ENCODE results near the gene FAF1. TPM values are rescaled to one million over a fixed set of nuclear protein-coding genes. Genes with fewer than 3 reads are reported as not detected.

FAF1 gene
- total and polyA plus RNA-seq, 9 of the 15 experiments (the other 6 are each of a cell fraction or from before 2014, with no cell fraction given), result 48.7 to 225 (median 118) TPM

DNA sequence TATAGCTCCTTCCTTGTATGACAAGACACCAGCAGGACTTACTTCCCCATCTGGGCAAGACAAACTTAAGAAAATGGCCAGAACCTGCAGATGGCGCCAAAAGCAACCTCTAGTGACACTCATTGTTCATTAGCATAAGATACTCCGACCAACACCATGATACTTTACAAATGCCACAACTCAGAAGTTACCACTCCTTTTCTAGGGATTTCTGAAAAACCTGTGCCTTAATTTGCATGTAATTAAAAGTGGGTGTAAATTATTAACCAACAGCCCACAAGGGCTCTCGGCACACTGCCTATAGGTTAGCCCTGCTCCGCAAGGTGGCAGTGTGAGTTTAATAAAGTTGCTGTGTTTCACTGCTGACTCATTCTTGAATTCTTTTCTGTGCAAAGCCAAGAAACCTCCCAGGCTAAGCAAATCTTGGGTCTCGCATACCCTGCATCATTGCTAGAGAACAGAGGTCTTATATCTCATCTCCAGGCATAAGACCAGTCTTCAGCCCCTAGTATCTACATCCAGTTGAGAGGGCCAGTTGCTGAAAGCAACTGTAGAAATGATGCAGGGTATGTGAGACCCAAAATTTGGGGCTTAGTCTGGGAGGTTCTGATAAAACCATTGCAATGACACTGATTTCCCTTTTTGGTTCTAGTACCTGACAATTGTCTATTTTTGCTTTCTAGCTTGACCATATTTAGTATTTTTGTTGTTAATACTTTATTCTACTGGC lies 86.4 kb downstream of the FAF1 start (continued):
- TF ChIP-seq CHD4 (IDR thresholded peaks at IDR 0.05; ENCODE audit: insufficient read depth, insufficient replicate concordance, low read depth, low read length, poor library complexity, severe bottlenecking), result no peak
- TF ChIP-seq XRCC5 (IDR thresholded peaks at IDR 0.05; ENCODE audit: low read depth, low read length), result peak; percentile 89
- peak; percentile 99 for TF ChIP-seq ZNF766 (CRISPR knock-in tag; conservative IDR thresholded peaks at IDR 0.05)
- TF ChIP-seq, protein P1, sequence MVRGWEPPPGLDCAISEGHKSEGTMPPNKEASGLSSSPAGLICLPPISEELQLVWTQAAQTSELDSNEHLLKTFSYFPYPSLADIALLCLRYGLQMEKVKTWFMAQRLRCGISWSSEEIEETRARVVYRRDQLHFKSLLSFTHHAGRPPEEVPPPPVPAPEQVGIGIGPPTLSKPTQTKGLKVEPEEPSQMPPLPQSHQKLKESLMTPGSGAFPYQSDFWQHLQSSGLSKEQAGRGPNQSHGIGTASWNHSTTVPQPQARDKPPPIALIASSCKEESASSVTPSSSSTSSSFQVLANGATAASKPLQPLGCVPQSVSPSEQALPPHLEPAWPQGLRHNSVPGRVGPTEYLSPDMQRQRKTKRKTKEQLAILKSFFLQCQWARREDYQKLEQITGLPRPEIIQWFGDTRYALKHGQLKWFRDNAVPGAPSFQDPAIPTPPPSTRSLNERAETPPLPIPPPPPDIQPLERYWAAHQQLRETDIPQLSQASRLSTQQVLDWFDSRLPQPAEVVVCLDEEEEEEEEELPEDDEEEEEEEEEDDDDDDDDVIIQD (CRISPR knock-in tag; IDR thresholded peaks at IDR 0.05), result no peak
- no peak for TF ChIP-seq PPARD (CRISPR knock-in tag; IDR thresholded peaks at IDR 0.05)
- no peak for TF ChIP-seq MXI1 (IDR thresholded peaks at IDR 0.05; ENCODE audit: low read depth, low read length)
- TF ChIP-seq, protein P2, sequence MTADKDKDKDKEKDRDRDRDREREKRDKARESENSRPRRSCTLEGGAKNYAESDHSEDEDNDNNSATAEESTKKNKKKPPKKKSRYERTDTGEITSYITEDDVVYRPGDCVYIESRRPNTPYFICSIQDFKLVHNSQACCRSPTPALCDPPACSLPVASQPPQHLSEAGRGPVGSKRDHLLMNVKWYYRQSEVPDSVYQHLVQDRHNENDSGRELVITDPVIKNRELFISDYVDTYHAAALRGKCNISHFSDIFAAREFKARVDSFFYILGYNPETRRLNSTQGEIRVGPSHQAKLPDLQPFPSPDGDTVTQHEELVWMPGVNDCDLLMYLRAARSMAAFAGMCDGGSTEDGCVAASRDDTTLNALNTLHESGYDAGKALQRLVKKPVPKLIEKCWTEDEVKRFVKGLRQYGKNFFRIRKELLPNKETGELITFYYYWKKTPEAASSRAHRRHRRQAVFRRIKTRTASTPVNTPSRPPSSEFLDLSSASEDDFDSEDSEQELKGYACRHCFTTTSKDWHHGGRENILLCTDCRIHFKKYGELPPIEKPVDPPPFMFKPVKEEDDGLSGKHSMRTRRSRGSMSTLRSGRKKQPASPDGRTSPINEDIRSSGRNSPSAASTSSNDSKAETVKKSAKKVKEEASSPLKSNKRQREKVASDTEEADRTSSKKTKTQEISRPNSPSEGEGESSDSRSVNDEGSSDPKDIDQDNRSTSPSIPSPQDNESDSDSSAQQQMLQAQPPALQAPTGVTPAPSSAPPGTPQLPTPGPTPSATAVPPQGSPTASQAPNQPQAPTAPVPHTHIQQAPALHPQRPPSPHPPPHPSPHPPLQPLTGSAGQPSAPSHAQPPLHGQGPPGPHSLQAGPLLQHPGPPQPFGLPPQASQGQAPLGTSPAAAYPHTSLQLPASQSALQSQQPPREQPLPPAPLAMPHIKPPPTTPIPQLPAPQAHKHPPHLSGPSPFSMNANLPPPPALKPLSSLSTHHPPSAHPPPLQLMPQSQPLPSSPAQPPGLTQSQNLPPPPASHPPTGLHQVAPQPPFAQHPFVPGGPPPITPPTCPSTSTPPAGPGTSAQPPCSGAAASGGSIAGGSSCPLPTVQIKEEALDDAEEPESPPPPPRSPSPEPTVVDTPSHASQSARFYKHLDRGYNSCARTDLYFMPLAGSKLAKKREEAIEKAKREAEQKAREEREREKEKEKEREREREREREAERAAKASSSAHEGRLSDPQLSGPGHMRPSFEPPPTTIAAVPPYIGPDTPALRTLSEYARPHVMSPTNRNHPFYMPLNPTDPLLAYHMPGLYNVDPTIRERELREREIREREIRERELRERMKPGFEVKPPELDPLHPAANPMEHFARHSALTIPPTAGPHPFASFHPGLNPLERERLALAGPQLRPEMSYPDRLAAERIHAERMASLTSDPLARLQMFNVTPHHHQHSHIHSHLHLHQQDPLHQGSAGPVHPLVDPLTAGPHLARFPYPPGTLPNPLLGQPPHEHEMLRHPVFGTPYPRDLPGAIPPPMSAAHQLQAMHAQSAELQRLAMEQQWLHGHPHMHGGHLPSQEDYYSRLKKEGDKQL (CRISPR knock-in tag; IDR thresholded peaks at IDR 0.05; ENCODE audit: borderline replicate concordance), result no peak
- TF ChIP-seq RNF2 (IDR thresholded peaks at IDR 0.05), result no peak; the same call in 1 of the 2 replicates
- no peak for TF ChIP-seq FOXP1 (CRISPR knock-in tag; IDR thresholded peaks at IDR 0.05)
- TF ChIP-seq ZNF121 (CRISPR knock-in tag; conservative IDR thresholded peaks at IDR 0.05), result no peak
- no peak for TF ChIP-seq MED1 (CRISPR knock-in tag; IDR thresholded peaks at IDR 0.05; ENCODE audit: borderline replicate concordance)
- TF ChIP-seq, protein P3, sequence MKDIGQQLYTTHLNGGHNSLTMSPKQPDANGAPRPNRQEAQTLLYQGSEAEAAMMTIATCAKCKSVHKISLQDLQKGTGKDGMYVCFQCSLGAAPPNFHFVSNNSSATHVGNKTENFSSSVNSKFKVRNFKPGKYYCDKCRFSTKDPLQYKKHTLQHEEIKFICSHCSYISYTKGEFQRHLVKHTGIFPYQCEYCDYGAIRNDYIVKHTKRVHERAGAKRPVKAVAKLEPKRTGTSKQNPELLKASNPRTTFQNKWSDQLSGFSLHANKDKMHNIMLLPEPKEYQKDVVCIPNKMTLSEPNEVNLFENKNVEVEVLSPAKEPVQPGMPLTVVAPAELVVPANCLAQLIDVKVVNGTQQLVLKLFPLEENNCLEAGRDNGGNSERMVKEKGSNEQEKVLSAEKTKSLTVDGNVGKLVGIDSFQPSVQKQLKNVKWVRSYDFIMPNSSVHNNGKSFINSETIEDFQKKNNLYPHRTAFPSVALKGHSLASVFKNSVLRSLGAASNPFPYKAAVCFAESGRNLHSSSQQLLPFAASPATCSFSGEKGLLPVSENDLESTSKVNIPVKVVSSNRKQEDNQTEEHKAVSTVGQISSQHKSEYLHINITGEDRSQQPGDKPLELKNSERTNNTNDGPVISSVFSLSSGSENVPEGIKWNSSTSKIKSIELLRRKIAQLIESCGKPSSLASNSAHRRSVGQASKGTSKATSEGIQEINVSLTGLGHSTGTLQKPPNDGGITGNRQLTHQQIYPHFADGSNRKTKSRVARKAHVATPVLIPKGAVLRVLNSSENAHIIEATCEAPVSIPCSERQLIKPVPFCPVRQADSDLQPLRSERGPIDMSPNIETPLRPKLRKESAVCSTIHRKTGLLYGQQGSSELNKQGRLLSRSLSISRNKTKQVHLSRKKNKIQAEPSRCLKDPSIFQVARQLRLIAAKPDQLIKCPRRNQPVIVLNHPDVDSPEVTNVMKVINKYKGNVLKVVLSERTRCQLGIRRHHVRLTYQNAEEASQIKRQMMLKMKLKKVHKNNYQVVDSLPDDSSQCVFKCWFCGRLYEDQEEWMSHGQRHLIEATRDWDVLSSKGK (CRISPR knock-in tag; IDR thresholded peaks at IDR 0.05), result no peak
- no peak for TF ChIP-seq ZNF140 (CRISPR knock-in tag; IDR thresholded peaks at IDR 0.05)
- no peak for TF ChIP-seq PYGO2 (tag; IDR thresholded peaks at IDR 0.05)
- TF ChIP-seq SP1 (CRISPR knock-in tag; IDR thresholded peaks at IDR 0.05), result peak; percentile 55; the same call in 1 of the 2 replicates

Data from K562 (cell line).